ENCODE results near the gene F11.

The F11 gene

GRCh38 chr4:186296481-186296880 lies 30.5 kb downstream of the F11 start:
- Histone ChIP-seq H4K20me1 (ENCODE audit: insufficient read depth) (no peaks in the 10 kb centered on the region), H3K4me2 (no peak overlapping the region), H3K79me2 (ENCODE audit: insufficient read depth, low read depth) (no peaks in the 10 kb centered on the region), H3K4me1 (ENCODE audit: low read depth, poor library complexity, severe bottlenecking) (no peaks in the 10 kb centered on the region), H2AFZ (ENCODE audit: low read depth) (no peak overlapping the region), H3K4me3 (IDR thresholded peaks at IDR 0.05; ENCODE audit: insufficient read depth, low read depth, low read length) (no peak overlapping the region), H3K9ac (no peak overlapping the region), H3K36me3 (ENCODE audit: insufficient read depth) (no peaks in the 10 kb centered on the region), H3K27ac (no peak overlapping the region), H3K27me3 (ENCODE audit: insufficient read depth, low read depth) (no peaks in the 10 kb centered on the region)
- TF ChIP-seq, protein P1, sequence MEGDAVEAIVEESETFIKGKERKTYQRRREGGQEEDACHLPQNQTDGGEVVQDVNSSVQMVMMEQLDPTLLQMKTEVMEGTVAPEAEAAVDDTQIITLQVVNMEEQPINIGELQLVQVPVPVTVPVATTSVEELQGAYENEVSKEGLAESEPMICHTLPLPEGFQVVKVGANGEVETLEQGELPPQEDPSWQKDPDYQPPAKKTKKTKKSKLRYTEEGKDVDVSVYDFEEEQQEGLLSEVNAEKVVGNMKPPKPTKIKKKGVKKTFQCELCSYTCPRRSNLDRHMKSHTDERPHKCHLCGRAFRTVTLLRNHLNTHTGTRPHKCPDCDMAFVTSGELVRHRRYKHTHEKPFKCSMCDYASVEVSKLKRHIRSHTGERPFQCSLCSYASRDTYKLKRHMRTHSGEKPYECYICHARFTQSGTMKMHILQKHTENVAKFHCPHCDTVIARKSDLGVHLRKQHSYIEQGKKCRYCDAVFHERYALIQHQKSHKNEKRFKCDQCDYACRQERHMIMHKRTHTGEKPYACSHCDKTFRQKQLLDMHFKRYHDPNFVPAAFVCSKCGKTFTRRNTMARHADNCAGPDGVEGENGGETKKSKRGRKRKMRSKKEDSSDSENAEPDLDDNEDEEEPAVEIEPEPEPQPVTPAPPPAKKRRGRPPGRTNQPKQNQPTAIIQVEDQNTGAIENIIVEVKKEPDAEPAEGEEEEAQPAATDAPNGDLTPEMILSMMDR (conservative IDR thresholded peaks at IDR 0.05; ENCODE audit: low read depth, low read length): no peak

DNA sequence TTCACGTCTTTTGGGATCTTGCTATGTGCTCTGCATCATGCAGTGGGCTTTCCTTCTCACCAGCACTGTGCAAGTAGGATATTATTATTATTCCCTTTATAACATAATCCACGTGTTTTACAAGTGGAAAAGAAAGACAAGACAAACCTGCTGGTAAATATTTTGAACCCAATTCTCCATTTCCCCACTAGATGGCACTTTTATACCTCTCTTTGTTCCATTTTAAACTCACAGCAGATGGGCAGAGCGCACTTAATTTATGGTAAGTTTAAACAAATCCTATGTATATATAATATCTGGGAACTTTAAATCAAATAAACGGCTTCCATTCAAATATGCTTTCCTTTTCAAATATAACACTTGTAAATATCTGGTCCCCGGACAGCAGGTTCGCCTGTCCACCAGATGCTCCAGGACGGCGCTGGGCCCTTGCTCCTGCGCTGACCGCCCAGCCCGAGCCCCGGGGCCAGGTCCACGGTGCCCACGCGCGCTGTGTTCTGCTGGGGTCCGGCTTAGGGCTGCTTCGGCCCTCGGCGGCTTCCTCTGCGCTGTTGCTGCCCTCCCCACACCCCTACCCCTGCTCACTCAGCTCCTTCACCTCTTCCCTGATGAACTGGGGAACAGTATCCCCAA lies 31.1 kb downstream of the F11 start:
- Histone ChIP-seq H2AFZ (ENCODE audit: low read depth) (no peak overlapping the region), H3K79me2 (ENCODE audit: insufficient read depth, low read depth) (no peaks in the 10 kb centered on the region), H3K4me2 (no peak overlapping the region), H3K27ac (no peak overlapping the region), H3K4me3 (IDR thresholded peaks at IDR 0.05; ENCODE audit: insufficient read depth, low read depth, low read length) (no peak overlapping the region), H3K9ac (no peak overlapping the region), H3K36me3 (ENCODE audit: insufficient read depth) (no peaks in the 10 kb centered on the region), H3K27me3 (ENCODE audit: insufficient read depth, low read depth) (no peaks in the 10 kb centered on the region), H3K4me1 (ENCODE audit: low read depth, poor library complexity, severe bottlenecking) (no peaks in the 10 kb centered on the region), H4K20me1 (ENCODE audit: insufficient read depth) (no peaks in the 10 kb centered on the region)
- TF ChIP-seq, protein P1 (conservative IDR thresholded peaks at IDR 0.05; ENCODE audit: low read depth, low read length): peak; percentile 86

- H2AFZ ChIP-seq (ENCODE audit: low read depth): no peak overlapping the region
Observed at GRCh38 chr4:186298031-186298647, 32.1 kb downstream of the F11 start.

GRCh38 chr4:186299291-186299690 lies 33.3 kb downstream of the F11 start:
- Histone ChIP-seq H3K79me2 (ENCODE audit: insufficient read depth, low read depth) (no peaks in the 10 kb centered on the region), H4K20me1 (ENCODE audit: insufficient read depth) (no peaks in the 10 kb centered on the region), H3K36me3 (ENCODE audit: insufficient read depth) (no peaks in the 10 kb centered on the region), H3K4me2 (no peak overlapping the region), H3K4me1 (ENCODE audit: low read depth, poor library complexity, severe bottlenecking) (no peaks in the 10 kb centered on the region), H3K27me3 (ENCODE audit: insufficient read depth, low read depth) (no peaks in the 10 kb centered on the region), H3K4me3 (IDR thresholded peaks at IDR 0.05; ENCODE audit: insufficient read depth, low read depth, low read length) (no peak overlapping the region), H2AFZ (ENCODE audit: low read depth) (no peak overlapping the region), H3K9ac (no peak overlapping the region), H3K27ac (no peak overlapping the region)
- TF ChIP-seq, protein P1 (conservative IDR thresholded peaks at IDR 0.05; ENCODE audit: low read depth, low read length): no peak

More at GRCh38 chr4:186298031-186298647, 32.1 kb downstream of the F11 start:
- H4K20me1 ChIP-seq (ENCODE audit: insufficient read depth): no peaks in the 10 kb centered on the region
- H3K27ac ChIP-seq: no peak overlapping the region
- H3K36me3 ChIP-seq (ENCODE audit: insufficient read depth): no peaks in the 10 kb centered on the region
- no peak overlapping the region for H3K9ac ChIP-seq
- no peak overlapping the region for H3K4me3 ChIP-seq (IDR thresholded peaks at IDR 0.05; ENCODE audit: insufficient read depth, low read depth, low read length)
- H3K4me1 ChIP-seq (ENCODE audit: low read depth, poor library complexity, severe bottlenecking): no peaks in the 10 kb centered on the region
- TF ChIP-seq, protein P1 (conservative IDR thresholded peaks at IDR 0.05; ENCODE audit: low read depth, low read length): no peak
- no peaks in the 10 kb centered on the region for H3K79me2 ChIP-seq (ENCODE audit: insufficient read depth, low read depth)
- H3K27me3 ChIP-seq (ENCODE audit: insufficient read depth, low read depth): no peaks in the 10 kb centered on the region
- no peak overlapping the region for H3K4me2 ChIP-seq
